ENCODE measurements around the gene SESN3.

The SESN3 gene

GRCh38 chr11:95268391-95268790 lies 37.4 kb upstream of the SESN3 start:
- no peak for DNase-seq (ENCODE audit: extremely low spot score)
- POLR2A ChIA-PET: no interaction called here
- TF ChIP-seq CTCF (IDR thresholded peaks at IDR 0.05; ENCODE audit: control extremely low read depth, extremely low read depth, low read depth, missing control alignments): no peak
- CTCF ChIA-PET: no interaction called here

- no peak for TF ChIP-seq CTCF (IDR thresholded peaks at IDR 0.05; ENCODE audit: control extremely low read depth, extremely low read depth, low read depth, missing control alignments)
- ChIA-PET POLR2A (no interaction called here), CTCF (interaction anchor here (1.4 kb wide), 1 partner anchor 11 kb away, joined by 4 read pairs; no protein-coding TSS in a partner anchor)
- DNase-seq (ENCODE audit: extremely low spot score): no peak
Measured at GRCh38 chr11:95267601-95268213, 36.7 kb upstream of the SESN3 start.

- DNase-seq (ENCODE audit: extremely low spot score): no peak
- POLR2A ChIA-PET: no interaction called here
- CTCF ChIA-PET: interaction anchor here (1.4 kb wide), 1 partner anchor 10 kb away, joined by 4 read pairs; no protein-coding TSS in a partner anchor
- TF ChIP-seq CTCF (IDR thresholded peaks at IDR 0.05; ENCODE audit: control extremely low read depth, extremely low read depth, low read depth, missing control alignments): no peak
Measured at GRCh38 chr11:95266751-95267374, 35.9 kb upstream of the SESN3 start.

GRCh38 chr11:95264881-95265280 lies 33.9 kb upstream of the SESN3 start:
- CTCF ChIA-PET: interaction anchor here (0.7 to 1.8 kb wide), 5 partner anchors 9 to 429 kb away, joined by 3 to 4 read pairs (median 4); no protein-coding TSS in a partner anchor
- no peak for TF ChIP-seq CTCF (IDR thresholded peaks at IDR 0.05; ENCODE audit: control extremely low read depth, extremely low read depth, low read depth, missing control alignments)
- DNase-seq (ENCODE audit: extremely low spot score): no peak
- POLR2A ChIA-PET: no interaction called here

GRCh38 chr11:95262994-95263765 lies 32.2 kb upstream of the SESN3 start:
- CTCF ChIA-PET: interaction anchor here (0.7 to 1.8 kb wide), 3 partner anchors 14 to 442 kb away, joined by 3 to 4 read pairs (median 3); no protein-coding TSS in a partner anchor
- no peak for DNase-seq (ENCODE audit: extremely low spot score)
- no peak for TF ChIP-seq CTCF (IDR thresholded peaks at IDR 0.05; ENCODE audit: control extremely low read depth, extremely low read depth, low read depth, missing control alignments)
- POLR2A ChIA-PET: no interaction called here

GRCh38 chr11:95257456-95257971 lies 26.5 kb upstream of the SESN3 start:
- DNase-seq (ENCODE audit: extremely low spot score): no peak
- TF ChIP-seq CTCF (IDR thresholded peaks at IDR 0.05; ENCODE audit: control extremely low read depth, extremely low read depth, low read depth, missing control alignments): no peak
- ChIA-PET CTCF (interaction anchor here (1.3 to 1.5 kb wide), 3 partner anchors 9 to 44 kb away, joined by 3 to 4 read pairs (median 3); no protein-coding TSS in a partner anchor), POLR2A (no interaction called here)

Measured in GM10248 (cell line).